CD4-positive, alpha-beta T cell treated with Interferon gamma for 1 hour (primary cell): Measurements from ENCODE around the gene FOXL2NB.

ENCODE experiments used
- DNase-seq: peaks from one replicate; pipeline ENCODE4 v3.0.0-alpha.2; 2020

FOXL2NB gene

GRCh38 chr3:138933068-138933668 lies 13.8 kb upstream of the FOXL2NB start:
- DNase-seq, result no peak

- no peak for DNase-seq
Measured at GRCh38 chr3:138933981-138934691, 12.9 kb upstream of the FOXL2NB start.

DNA sequence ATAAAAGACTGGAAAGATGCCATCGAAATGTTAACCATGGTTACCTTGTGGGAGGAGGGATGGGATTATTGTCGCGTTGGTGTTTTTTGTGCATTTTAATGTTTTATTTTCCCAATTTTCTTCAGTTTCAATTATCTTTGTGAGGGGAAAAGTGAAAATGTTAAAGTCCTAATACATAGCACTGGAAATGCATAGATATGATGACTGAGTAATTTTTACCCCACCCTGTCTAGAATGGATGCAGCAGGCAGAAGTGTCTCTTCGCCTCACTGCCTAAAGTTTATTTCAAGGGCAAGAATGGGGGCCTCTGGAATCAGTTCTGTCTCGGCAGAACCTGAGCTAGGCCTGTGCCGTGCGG lies 11.5 kb upstream of the FOXL2NB start:
- no peak for DNase-seq

- DNase-seq, result peak; percentile 50
Measured at GRCh38 chr3:138935863-138936740, 10.9 kb upstream of the FOXL2NB start.

GRCh38 chr3:138936741-138937689 lies 10.0 kb upstream of the FOXL2NB start:
- no peak for DNase-seq

DNA sequence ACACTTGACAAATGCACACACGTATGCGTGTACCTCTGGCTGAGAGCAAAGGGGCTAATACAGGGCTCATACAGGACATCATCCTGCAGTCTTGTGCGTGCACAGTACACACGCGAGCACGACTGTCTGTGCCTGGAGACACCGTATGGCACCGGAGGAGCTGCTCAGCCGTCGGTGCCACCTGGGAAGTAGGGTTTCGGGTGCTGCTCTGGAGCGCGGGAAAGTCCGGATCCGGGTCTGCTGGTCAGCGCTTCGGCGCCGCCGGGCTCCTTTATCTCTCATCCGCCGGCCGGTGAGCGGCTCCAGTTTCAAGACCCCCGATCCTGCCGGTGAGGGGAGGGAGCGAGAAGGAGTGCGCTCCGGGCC lies 9.3 kb upstream of the FOXL2NB start:
- no peak for DNase-seq

GRCh38 chr3:138938056-138938876 lies 8.8 kb upstream of the FOXL2NB start:
- no peak for DNase-seq

DNA sequence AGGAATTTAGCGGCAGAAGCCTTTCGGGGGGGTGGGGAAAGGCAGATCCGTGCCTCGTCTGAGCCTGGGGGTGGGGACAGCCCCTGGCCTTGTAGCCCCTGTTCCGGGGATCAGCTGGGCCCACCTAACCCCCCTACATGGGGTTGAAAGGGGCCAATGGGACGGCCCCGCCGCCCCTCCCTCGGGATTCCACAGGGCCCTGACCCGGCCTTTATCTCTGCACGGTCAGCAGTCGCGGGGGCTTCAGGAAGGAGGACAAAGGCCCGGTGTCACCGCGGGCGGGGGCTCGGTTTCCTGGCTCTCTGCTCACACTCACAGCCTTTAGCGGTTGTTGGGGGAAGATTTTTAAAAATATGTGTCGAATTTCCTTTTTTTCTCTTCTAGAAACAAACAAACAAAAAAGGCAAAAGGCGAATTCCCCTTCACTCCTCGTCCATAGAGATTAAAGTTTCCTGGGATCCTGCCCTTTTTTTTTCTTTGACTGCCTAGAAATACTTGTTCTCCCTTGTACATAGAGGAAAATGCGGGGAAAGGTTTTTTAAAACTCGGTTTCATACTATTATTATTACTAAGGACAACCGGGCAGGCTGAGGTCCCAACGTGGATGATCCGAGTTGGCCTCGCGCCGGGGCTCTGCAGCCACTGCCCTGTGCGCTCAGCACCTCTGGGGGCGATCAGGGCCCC lies 8.0 kb upstream of the FOXL2NB start:
- DNase-seq, result no peak

GRCh38 chr3:138939561-138940241 lies 7.3 kb upstream of the FOXL2NB start:
- no peak for DNase-seq

DNA sequence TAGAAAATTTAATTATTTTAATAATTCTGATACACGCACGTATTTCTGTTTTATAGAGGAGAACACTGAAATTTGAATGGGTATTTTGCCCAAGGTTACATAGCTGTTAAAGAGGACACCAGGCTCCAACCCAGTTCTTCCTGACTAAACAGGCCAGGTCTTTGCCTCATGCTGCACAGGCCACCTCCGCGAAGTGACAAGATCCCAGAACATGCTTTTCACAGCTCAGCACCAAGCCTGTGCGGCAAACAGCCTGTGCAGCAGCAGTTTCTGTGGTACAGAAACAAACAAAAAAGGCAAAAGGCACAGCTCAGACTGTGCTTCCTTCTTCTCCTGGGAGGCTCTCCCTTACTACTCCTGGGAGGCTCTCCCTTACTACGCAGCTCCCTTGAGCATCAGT lies 6.6 kb upstream of the FOXL2NB start:
- DNase-seq, result no peak

GRCh38 chr3:138941259-138941885 lies 5.6 kb upstream of the FOXL2NB start:
- no peak for DNase-seq

DNA sequence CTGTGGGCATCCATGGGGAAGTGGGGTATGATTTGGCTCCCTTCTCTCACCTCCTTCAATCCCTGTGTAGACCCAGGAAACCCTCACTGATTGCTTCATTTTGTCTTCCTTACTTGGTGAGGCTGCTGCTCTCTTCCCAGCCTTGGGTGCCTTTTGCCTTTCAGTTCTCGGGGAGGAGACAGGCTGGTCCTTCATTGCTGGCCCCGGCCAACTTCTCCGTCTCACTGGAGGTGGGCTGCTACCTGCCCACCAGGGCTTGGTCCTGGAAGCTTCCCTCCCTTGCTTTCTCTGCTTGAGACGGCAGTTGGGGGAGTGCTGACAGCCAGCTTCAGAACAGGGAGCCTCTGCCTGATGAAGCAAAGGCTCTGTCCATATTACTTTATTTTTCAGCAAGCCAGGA lies 4.7 kb upstream of the FOXL2NB start:
- DNase-seq, result no peak

DNA sequence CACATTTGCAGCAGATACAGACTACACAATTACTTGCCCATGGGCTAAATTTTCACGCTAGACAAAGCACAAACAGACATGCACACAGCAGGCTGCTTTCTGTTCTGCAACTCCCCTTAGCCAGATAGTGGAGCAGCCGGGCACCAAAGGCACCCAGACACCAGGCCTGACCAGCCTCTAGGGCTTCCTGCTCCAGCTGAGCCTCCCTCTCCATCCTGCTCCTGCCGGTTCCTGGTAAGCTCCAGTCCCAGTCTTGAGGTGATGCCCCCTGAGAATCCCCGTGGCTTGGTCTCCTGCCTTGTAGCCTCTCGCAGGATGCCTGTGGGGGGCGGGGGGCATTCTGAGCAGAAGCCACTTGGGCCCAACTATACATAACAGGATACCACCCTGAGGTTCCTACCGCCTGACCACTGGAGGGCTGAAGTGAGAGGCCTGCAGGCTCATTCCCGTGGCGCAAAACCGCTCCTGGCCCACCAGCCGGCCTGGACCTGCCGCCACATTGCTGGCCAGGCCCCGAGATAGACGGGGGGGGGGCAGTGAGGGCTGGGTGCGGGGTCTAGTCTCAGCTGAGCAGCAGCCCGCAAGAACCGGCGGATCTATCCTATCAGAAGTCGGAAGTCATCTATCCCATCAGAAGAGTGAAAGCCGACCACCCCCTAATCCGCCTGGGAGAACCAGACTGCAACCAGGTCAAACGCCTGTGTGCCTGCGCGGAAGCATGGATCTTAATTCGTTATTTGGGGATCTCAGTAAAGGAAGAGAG lies 4.0 kb upstream of the FOXL2NB start:
- no peak for DNase-seq

DNA sequence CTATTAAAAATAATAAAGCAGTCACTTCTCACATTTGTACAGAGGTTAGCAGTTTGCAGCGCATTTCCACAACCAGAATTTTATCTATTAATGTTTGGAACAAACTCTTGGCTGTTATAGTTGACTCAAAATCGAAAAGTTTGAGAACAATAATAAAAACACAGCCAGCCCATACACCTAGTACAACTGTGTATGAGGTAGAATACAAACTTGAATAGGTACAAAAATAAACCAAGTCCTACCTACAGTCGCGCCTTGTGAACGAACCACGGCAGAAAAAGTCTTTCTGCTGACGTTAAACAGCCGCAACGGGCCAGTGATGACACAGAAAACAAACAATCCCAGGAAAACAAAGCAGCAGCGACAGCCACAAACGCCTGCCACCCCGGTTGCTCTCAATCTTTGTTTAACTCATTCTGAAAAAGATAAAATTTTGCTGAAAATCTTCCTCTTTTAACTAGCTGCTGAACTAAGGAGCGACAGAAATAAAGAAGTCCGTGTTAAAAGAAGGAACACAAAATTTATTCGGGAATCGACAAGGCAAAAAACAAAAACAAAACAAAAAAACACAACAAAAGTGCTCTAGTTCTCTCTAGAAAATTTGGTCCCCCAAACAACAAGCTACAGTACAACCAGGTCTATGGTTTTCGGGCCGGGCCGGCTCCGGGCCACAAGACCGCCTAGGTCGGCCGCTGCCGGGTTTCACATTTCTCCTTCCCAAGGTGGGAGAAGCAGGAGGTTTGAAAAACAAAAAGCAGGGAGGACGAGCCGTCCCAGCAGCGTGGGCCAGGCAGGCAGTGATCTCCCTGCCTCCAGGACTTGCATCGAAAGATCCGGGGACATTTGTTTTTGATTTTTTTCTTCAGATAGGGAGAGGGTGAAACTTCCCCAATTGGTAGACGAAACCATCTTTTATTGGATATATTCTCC lies 3.0 kb upstream of the FOXL2NB start:
- DNase-seq, result no peak

- DNase-seq, result no peak
Measured at GRCh38 chr3:138944654-138944928, 2.4 kb upstream of the FOXL2NB start.

DNA sequence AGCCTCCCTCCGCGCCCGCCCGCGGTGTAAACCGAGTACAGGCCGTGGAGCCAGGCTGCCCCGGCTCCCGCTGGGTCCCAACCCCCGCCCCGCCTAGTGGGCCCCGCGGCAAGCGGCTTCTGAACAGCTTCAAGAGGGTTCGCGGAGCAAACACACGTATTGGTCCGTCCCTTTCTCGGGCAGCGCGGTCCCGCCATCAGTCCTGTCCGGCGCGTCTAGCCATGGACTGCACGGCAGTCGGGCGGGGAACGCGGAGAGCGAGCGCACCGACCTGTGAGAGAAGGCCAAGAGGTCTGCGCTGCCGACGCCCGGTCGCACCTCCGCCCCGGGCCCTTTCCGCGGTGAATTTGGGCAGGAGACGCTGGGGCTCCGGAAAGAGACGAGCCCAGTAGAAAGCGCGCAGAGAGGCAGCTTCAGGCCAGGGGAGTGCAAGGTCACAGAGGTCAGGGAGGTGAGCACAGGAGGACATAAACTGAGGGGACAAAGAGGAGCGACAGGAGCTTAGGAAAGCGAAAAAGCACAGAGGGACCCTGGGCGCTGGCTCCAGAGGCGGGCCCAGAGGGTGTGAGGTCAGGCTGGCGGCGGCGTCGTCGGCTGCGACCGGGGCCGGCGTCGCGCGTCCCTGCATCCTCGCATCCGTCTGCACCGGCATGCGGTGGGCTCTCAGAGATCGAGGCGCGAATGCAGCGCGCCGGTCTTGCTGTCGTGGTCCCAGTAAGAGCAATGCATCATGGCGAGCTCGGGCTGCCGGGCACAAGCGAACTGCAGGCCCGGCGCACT lies 1.9 kb upstream of the FOXL2NB start:
- DNase-seq, result no peak
